ENCODE measurements around the gene SLC7A9. TPM values are rescaled to one million over a fixed set of nuclear protein-coding genes. Genes with fewer than 3 reads are reported as not detected.

Gene SLC7A9
- total RNA-seq, 6 donors from 2014 or later = 0.26 to 1.2 (median 0.44) TPM; not detected in 2

DNA sequence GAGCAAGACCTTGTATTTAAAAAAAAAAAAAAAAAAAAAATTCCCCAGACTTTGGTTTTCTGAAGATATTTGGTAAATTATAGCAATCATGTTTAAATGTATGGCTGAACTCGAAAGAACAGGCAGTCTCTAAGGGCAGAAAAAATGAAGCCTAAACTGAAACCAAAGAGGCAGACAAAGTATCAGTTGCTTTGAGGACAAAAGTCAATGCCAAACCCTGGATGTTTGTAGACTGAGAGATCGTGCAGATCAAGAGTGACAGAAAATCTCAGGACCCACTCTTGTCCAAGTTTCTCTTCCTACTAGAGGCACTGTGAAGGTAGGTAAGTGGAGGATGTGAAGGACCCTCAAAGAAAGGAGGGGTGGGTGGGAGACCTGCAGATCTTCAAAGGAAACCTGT lies 11.1 kb upstream of the SLC7A9 start:
- 84 to 85% methylated on average over 2 of the region's 2 CpGs for WGBS, 2 donors
- H3K4me3 ChIP-seq = no peak overlapping the region
- peaks cover 0 to 28% (median 15%) of the 10 kb centered on the region in 4 donors for H3K36me3 ChIP-seq
- DNase-seq (no peak), ATAC-seq (ENCODE audit: low FRiP score in 2 of 2) (no peak)
- no peak overlapping the region for H3K27ac ChIP-seq
- TF ChIP-seq, protein P1, sequence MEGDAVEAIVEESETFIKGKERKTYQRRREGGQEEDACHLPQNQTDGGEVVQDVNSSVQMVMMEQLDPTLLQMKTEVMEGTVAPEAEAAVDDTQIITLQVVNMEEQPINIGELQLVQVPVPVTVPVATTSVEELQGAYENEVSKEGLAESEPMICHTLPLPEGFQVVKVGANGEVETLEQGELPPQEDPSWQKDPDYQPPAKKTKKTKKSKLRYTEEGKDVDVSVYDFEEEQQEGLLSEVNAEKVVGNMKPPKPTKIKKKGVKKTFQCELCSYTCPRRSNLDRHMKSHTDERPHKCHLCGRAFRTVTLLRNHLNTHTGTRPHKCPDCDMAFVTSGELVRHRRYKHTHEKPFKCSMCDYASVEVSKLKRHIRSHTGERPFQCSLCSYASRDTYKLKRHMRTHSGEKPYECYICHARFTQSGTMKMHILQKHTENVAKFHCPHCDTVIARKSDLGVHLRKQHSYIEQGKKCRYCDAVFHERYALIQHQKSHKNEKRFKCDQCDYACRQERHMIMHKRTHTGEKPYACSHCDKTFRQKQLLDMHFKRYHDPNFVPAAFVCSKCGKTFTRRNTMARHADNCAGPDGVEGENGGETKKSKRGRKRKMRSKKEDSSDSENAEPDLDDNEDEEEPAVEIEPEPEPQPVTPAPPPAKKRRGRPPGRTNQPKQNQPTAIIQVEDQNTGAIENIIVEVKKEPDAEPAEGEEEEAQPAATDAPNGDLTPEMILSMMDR (IDR thresholded peaks at IDR 0.05) = no peak
- no peak for TF ChIP-seq EP300 (IDR thresholded peaks at IDR 0.05)
- no peak for TF ChIP-seq POLR2AphosphoS5 (IDR thresholded peaks at IDR 0.05)
- no peak for TF ChIP-seq POLR2A (IDR thresholded peaks at IDR 0.05)
- no peaks in the 10 kb centered on the region for H3K4me1 ChIP-seq
- H3K27me3 ChIP-seq = no peaks in the 10 kb centered on the region
- H3K9me3 ChIP-seq = no peaks in the 10 kb centered on the region

DNA sequence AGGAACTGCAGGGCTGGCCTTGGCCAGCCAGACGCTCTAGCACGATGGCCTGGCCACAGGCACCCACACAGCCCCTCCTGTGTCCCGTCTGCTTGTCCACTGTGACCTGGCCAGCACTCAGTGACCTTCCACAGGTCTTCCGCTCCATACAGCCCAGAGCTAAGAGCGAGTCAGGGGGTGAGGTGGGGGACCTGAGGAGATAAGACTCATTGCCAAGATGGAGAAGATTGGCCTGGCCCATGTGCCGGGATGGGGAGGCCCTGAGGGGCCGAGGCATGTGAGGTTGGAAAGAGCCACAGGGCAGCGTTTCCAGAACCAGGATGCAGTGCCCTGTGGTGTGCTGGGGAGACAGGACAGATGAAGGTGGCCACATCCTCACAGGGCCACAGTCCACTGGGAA lies 10.2 kb upstream of the SLC7A9 start:
- H3K27me3 ChIP-seq = no peaks in the 10 kb centered on the region
- H3K36me3 ChIP-seq = peaks cover 0 to 28% (median 15%) of the 10 kb centered on the region in 4 donors
- DNase-seq (no peak), ATAC-seq (ENCODE audit: low FRiP score in 2 of 2) (no peak)
- 92 to 98% methylated on average over 5 to 8 of the region's 8 CpGs for WGBS, 2 donors
- no peaks in the 10 kb centered on the region for H3K9me3 ChIP-seq
- TF ChIP-seq EP300 (IDR thresholded peaks at IDR 0.05) = no peak
- no peak for TF ChIP-seq POLR2A (IDR thresholded peaks at IDR 0.05)
- TF ChIP-seq, protein P1 (IDR thresholded peaks at IDR 0.05) = no peak
- no peak for TF ChIP-seq POLR2AphosphoS5 (IDR thresholded peaks at IDR 0.05)
- H3K27ac ChIP-seq = no peak overlapping the region
- H3K4me3 ChIP-seq = no peak overlapping the region
- no peaks in the 10 kb centered on the region for H3K4me1 ChIP-seq

DNA sequence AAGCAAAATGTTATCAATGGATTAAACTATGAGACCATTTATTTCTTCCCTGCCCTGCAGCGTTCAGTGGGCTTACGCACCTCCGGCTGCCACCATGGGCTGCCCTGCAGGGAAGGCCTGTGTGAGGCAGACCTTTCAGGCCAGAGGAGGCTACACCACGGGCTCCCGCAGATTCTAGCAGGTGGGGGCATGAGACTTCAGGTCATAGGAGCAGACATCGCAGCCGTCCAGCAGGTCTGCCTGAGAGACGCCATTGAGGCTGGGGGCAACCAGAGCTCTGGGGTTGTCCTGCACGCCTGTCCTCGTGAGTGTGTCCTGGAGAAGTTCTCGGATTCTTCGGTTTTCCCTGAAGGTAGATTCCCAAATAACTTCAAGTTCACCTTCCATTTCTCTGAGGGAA lies 9.4 kb upstream of the SLC7A9 start:
- Histone ChIP-seq H3K36me3 (peaks cover 0 to 28% (median 15%) of the 10 kb centered on the region in 4 donors), H3K27me3 (no peaks in the 10 kb centered on the region), H3K27ac (no peak overlapping the region), H3K4me3 (no peak overlapping the region), H3K4me1 (no peaks in the 10 kb centered on the region), H3K9me3 (no peaks in the 10 kb centered on the region)
- no peak for ATAC-seq (ENCODE audit: low FRiP score in 2 of 2)
- WGBS, 2 donors = 95 to 98% methylated on average over 10 to 12 of the region's 12 CpGs
- peak in 1 of 2 donors; percentile 39 for DNase-seq
- TF ChIP-seq EP300 (IDR thresholded peaks at IDR 0.05) = no peak
- no peak for TF ChIP-seq POLR2AphosphoS5 (IDR thresholded peaks at IDR 0.05)
- TF ChIP-seq, protein P1 (IDR thresholded peaks at IDR 0.05) = no peak
- TF ChIP-seq POLR2A (IDR thresholded peaks at IDR 0.05) = no peak

DNA sequence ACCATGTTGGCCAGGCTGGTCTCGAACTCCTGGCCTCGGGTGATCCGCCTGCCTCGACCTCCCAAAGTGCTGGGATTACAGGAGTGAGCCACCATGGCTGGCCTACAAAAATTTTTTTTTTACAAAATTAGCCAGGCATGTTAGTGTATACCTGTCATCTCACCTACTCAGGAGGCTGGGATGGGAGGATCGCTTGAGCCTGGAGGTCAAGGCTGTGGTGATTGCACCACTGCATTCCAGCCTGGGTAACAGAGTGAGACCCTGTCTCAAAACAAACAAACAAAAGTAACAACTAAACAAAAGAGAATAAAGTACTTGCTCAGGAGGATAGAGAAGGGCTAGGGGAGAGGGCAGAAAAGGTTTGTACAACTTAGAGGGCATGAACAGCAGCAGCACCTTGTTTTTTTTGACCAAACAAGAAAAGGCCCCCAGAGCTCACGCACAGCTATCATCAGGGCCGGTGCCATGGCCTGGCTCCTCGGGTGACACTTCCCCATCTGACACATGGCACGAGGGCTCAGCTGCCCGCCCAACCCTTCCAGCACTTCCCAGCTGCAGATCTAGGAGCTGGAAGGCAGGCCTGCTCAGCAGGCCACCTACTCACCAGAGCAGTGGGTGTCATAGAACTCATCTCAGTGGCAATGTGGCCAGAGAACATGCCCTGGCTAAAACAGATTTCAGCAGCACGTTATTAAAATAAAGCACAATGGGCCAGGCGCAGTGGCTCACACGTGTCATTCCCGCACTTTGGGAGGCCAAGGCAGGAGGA lies 8.6 kb upstream of the SLC7A9 start:
- Histone ChIP-seq H3K27ac (no peak overlapping the region), H3K9me3 (no peaks in the 10 kb centered on the region), H3K4me1 (no peaks in the 10 kb centered on the region), H3K27me3 (no peaks in the 10 kb centered on the region), H3K36me3 (peaks cover 0 to 28% (median 15%) of the 10 kb centered on the region in 4 donors), H3K4me3 (no peak overlapping the region)
- TF ChIP-seq, protein P1 (IDR thresholded peaks at IDR 0.05) = no peak
- TF ChIP-seq POLR2A (IDR thresholded peaks at IDR 0.05) = no peak
- TF ChIP-seq POLR2AphosphoS5 (IDR thresholded peaks at IDR 0.05) = no peak
- DNase-seq = peak in 1 of 2 donors; percentile 32
- ATAC-seq (ENCODE audit: low FRiP score in 2 of 2) = no peak
- WGBS, 2 donors = 91 to 95% methylated on average over 10 to 14 of the region's 14 CpGs
